SJSA1 (cell line): ENCODE measurements around the gene GEMIN5. TPM values are rescaled to one million over a fixed set of nuclear protein-coding genes. Genes with fewer than 3 reads are reported as not detected.
"Not testable (repeated sequence)": the region's sequence is repeated elsewhere in the genome, so short reads cannot be mapped to it uniquely, and the experiment has no call there.

Experiments
- DNase-seq, 2 experiments: peaks; one replicate each; pipeline ENCODE4 v3.0.0-alpha.2; 2015 to 2020; ENCODE audit warnings: low spot score in 2 of 2, low read depth in 1 of 2
- H3K27ac ChIP-seq: fragments of 250-450 bp; sonication (Bioruptor Pico); 2 replicates; pipeline ENCODE4 v1.5.1; 2020; ENCODE audit warnings: mild to moderate bottlenecking, moderate library complexity
- H3K27me3 ChIP-seq: fragments of 250-450 bp; sonication (Bioruptor Pico); replicated peaks from 2 replicates; pipeline ENCODE4 v1.5.1; 2020; ENCODE audit warnings: mild to moderate bottlenecking, moderate library complexity
- H3K36me3 ChIP-seq: fragments of 250-450 bp; sonication (Bioruptor Pico); 2 replicates; pipeline ENCODE4 v1.5.1; 2020; ENCODE audit warnings: mild to moderate bottlenecking
- H3K4me1 ChIP-seq: fragments of 250-450 bp; sonication (Bioruptor Pico); replicated peaks from 2 replicates; pipeline ENCODE4 v1.6.1; 2021; ENCODE audit warnings: mild to moderate bottlenecking
- H3K4me3 ChIP-seq: fragments of 250-450 bp; sonication (Bioruptor Pico); 2 replicates; pipeline ENCODE4 v1.5.1; 2020; ENCODE audit warnings: mild to moderate bottlenecking
- H3K9me3 ChIP-seq: fragments of 250-450 bp; sonication (Bioruptor Pico); replicated peaks from 2 replicates; pipeline ENCODE4 v1.5.1; 2020; ENCODE audit warnings: mild to moderate bottlenecking
- total RNA-seq: library from RNA; depleted of rRNA; stranded (reverse); fragments of >200 nt; shearing (Covaris generic); gene quantifications from 2 replicates; pipeline ENCODE4 v1.2.3, GENCODE V29; 2014

GEMIN5 gene
- total RNA-seq, 1 experiment from 2014 or later, result 26.7 TPM

DNA sequence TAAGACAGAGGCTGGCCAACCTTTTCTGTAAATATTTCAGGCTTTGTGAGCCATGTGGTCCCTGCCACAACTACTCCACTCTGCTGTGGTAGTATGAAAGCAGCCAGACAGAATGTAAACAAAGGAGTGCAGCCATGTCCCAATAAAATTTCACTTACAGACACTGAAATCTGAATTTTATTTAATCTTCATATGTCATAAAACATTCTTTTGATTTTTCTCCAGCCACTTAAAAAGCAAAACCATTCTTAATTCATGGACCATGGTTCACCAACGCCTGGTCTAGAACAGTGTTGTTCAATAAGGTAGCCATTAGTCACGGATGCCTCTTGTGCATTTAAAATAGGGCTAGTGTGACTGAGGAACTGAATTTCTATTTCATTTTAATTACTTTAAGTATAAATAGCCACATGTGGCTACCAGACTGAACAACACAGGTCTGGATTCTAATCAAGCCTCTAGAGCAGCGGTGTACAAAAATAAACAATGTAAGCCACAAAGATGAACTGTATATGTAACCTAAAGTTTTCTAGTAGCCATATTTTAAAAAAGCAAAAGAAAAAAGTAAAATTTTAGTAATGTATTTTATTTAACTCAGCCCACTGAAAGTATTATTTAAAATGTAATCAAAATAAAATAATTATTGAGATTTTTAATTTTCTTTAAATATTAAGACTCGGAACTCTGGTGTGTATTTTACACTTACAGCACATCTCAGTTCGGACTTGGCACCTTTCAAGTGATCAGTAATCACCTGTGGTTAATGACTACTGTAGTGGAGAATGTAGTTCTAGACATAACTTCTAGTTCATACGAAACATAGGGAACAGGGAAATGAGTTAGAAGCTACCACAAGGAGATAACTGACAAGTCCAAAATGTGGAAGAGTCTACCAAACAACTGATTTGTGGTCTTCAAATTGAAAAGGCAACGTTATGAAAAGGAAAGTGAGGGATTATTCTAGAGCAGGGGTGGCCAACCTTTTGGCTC is 14.3 kb downstream of the GEMIN5 start:
- Histone ChIP-seq H3K27ac (no peak overlapping the region), H3K4me1 (no peaks in the 10 kb centered on the region), H3K4me3 (no peak overlapping the region), H3K9me3 (no peaks in the 10 kb centered on the region), H3K36me3 (peaks cover 82% of the 10 kb centered on the region), H3K27me3 (no peaks in the 10 kb centered on the region)
- no peak for DNase-seq

DNA sequence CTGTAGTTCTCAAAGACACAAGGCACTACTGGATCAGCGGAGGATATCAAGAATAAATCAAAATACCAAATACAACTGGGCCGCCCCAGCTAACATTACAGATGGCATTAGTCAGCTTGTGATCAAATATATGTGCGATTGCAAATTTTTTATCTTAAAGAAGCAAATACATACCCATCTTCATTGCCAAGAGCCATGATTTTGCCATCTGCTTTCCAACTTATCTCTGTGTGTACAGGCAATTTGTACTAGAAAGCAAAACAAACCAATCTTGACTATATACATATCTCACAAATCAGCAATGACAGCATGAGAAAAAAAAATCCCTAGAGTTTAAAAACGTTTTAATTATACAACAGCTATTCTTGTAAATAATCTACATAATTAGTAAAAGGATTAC is 20.3 kb downstream of the GEMIN5 start:
- no peak for DNase-seq
- Histone ChIP-seq H3K4me3 (no peak overlapping the region), H3K36me3 (peaks cover 77% of the 10 kb centered on the region), H3K27ac (no peak overlapping the region), H3K9me3 (no peaks in the 10 kb centered on the region), H3K27me3 (no peaks in the 10 kb centered on the region), H3K4me1 (no peaks in the 10 kb centered on the region)

DNA sequence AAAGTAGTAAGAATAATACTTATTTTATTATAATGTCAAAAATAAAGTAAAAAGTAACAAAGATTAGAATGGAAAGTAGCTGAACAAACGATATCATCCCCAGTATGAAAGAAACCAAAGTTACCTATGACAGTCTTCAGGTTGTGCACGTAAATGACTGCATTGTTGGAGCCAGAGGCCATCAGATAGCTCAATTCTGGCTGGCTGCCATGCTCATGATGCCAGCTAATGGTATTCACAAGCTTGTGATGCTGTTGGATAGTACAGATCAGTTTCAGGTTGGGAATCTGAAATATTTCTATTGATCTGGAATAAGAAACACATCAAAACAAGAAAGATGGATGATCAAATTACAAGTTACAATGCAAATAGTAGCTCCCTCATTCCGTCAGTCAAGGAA is 21.1 kb downstream of the GEMIN5 start:
- Histone ChIP-seq H3K27me3 (no peaks in the 10 kb centered on the region), H3K4me1 (no peaks in the 10 kb centered on the region), H3K4me3 (no peak overlapping the region), H3K36me3 (peaks cover 82% of the 10 kb centered on the region), H3K9me3 (no peaks in the 10 kb centered on the region), H3K27ac (no peak overlapping the region)
- DNase-seq, result no peak

DNA sequence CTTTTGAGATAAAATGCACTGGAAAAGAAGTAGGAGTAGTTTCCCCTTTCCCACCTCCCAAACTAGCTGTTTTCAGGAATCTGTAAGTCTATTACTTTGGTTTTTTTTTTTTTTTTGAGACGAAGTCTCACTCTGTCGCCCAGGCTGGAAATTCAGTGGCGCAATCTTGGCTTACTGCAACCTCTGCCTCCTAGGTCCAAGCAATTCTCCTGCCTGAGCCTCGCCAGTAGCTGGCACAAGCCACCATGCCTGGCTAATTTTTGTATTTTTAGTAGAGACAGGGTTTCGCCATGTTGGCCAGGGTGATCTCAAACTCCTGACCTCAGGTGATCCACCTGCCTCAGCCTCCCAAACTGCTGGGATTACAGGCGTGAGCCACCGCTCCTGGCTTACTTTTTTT is 32.4 kb downstream of the GEMIN5 start:
- H3K36me3 ChIP-seq, result peaks cover 93% of the 10 kb centered on the region
- H3K27me3 ChIP-seq, H3K9me3 ChIP-seq, H3K27ac ChIP-seq, H3K4me3 ChIP-seq, DNase-seq, H3K4me1 ChIP-seq: not testable (repeated sequence)

DNA sequence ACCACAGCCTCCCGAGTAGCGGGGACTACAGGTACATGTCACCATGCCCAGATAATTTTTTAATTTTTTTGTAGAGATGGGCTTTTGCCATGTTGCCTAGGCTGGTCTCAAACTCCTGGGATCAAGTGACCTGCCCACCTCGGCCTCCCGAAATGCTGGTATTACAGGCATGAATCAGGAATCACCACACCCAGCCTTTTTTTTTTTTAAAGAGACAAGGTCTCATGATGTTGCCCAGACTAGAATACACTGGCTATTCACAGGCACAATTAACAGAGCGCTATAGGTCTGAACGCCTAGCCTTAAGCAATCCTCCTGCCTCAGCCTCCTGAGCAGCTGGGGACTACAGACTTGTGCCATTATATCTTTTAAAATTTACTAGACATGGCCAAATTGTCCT is 36.1 kb downstream of the GEMIN5 start:
- Histone ChIP-seq H3K4me3 (no peak overlapping the region), H3K4me1 (no peaks in the 10 kb centered on the region; the same call in 1 of the 2 replicates), H3K27me3 (no peaks in the 10 kb centered on the region), H3K9me3 (no peaks in the 10 kb centered on the region), H3K36me3 (peaks cover 93% of the 10 kb centered on the region), H3K27ac (no peak overlapping the region)
- no peak for DNase-seq

DNA sequence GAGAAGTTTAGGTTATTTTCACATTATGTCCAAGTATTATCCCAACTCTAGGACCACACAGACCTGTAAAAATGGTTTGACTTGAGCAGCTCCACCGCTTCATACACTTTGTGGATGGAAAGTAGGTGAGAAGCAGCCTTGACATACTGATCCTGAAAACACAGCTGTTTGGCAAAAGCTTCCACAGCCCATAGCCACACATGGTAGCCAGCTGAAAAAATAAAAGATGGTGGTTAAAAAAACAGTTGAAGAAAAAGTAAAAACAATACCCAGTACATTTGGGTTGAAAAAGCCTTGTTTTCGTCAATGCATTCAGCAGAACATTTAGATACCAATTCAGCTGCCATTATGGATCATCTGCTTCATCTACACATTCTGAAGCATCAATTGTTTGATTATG is 36.7 kb downstream of the GEMIN5 start:
- Histone ChIP-seq H3K27me3 (no peaks in the 10 kb centered on the region), H3K27ac (no peak overlapping the region), H3K4me1 (no peaks in the 10 kb centered on the region; the same call in 1 of the 2 replicates), H3K4me3 (no peak overlapping the region), H3K9me3 (no peaks in the 10 kb centered on the region), H3K36me3 (peaks cover 95% of the 10 kb centered on the region)
- DNase-seq, result no peak

DNA sequence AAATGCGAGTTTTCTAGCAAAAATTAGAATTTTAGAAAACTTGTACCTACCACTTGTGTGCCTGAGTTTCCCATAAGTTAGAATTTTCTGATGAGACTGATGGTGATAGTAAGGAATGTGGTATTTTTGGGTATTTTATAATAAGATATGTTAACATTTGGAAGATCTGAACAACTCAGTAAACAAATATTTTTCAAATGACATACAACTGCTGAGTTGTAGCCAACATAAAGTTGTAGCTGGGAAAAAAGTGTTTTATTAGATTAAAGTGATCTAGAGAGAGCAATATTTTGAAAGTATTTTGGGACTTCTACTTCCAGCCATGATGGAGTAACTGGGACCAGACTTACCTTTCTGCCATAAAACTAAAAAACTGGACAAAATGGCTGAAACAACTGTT is 37.9 kb downstream of the GEMIN5 start:
- Histone ChIP-seq H3K36me3 (peaks cover 98% of the 10 kb centered on the region), H3K27ac (no peak overlapping the region), H3K4me3 (no peak overlapping the region), H3K4me1 (no peaks in the 10 kb centered on the region; the same call in 1 of the 2 replicates), H3K9me3 (no peaks in the 10 kb centered on the region), H3K27me3 (no peaks in the 10 kb centered on the region)
- DNase-seq, result no peak

DNA sequence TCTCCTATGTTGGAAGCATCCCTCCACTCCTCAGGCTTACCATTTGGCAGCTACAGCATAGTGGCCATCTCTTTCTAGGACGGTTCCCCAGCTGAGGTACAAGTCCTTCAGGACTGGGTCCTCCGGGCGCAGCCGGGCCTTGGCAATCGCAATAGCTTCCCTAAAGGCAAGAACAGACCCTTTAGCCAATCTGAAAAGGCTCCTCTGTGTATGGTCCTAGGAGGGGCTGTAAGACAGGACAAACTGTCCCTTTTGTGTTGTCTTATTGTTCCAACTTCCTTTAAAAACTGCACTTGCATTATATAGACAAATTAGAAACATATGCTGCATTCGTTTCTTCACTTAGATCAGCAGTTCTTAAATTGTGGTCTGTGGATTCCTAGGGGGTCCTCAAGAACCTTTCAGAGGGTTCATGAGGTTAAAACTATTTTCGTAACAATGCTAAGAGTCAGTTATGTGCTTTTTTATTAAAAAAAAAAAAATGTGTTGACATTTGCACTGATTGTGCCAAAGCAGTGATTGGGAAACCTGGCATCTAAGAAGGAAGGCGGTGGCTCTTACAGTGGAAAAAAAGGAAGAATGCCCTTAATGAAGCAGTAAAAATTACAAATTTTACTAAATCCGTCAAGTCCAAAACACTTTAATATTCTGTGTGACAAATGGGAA is 38.7 kb downstream of the GEMIN5 start:
- H3K36me3 ChIP-seq, result peaks cover 93% of the 10 kb centered on the region
- no peaks in the 10 kb centered on the region for H3K9me3 ChIP-seq
- no peaks in the 10 kb centered on the region for H3K27me3 ChIP-seq
- H3K4me1 ChIP-seq, result no peaks in the 10 kb centered on the region; the same call in 1 of the 2 replicates
- H3K4me3 ChIP-seq, result no peak overlapping the region
- DNase-seq, result no peak
- H3K27ac ChIP-seq, result no peak overlapping the region

DNA sequence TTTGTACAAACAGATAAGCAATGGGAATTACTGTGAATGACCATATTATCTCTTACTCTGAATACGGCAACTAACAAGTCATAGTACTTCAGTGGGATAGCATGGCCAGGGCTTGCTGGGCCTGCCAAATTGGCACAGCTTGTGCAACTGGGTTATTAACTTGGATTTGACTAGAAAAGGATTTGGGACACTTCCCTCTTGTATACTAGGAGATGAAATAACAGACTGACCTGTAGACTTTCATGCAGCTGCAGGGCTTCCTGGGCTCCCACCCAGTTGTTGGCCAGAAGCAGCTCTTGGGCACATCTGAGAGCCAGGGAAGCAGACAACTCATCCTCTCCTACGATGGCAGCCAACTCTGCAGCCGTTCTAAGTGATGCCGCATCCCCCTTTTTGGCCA is 39.8 kb downstream of the GEMIN5 start:
- Histone ChIP-seq H3K4me3 (no peak overlapping the region), H3K27ac (no peak overlapping the region), H3K36me3 (peaks cover 94% of the 10 kb centered on the region), H3K4me1 (no peaks in the 10 kb centered on the region; the same call in 1 of the 2 replicates), H3K9me3 (no peaks in the 10 kb centered on the region), H3K27me3 (no peaks in the 10 kb centered on the region)
- DNase-seq, result no peak

DNA sequence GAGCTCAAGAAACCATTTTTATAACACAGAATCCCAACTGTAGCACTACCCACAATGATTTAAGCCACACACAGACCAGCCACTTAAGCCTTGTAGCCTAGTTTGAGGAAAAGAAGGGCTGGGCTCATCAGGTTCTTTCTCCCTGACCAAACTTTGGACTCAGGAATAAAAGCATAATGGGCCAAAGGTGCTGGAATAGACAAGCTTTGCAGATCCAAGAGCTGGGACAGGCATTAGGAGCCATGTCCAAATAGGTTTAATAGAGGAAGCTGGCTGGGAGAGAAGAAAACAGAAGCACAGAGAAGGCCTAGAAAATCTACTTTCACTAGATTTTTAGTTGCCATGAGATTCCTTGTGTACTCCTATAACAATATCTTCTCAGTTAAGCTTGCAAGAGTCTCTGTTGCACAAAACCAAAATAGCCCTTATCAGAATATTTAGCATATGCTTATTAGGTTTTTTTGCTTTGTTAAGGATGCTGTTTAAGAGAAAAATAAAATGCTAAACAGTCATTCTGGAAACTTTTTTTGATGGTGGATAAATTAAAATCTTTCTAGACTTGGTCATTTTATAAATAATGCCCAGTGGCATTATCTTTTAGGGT is 41.3 kb downstream of the GEMIN5 start:
- no peak for DNase-seq
- H3K36me3 ChIP-seq, result peaks cover 91% of the 10 kb centered on the region
- H3K27ac ChIP-seq, result no peak overlapping the region
- no peaks in the 10 kb centered on the region for H3K9me3 ChIP-seq
- H3K27me3 ChIP-seq, result no peaks in the 10 kb centered on the region
- H3K4me3 ChIP-seq, result no peak overlapping the region
- H3K4me1 ChIP-seq, result no peaks in the 10 kb centered on the region; the same call in 1 of the 2 replicates

DNA sequence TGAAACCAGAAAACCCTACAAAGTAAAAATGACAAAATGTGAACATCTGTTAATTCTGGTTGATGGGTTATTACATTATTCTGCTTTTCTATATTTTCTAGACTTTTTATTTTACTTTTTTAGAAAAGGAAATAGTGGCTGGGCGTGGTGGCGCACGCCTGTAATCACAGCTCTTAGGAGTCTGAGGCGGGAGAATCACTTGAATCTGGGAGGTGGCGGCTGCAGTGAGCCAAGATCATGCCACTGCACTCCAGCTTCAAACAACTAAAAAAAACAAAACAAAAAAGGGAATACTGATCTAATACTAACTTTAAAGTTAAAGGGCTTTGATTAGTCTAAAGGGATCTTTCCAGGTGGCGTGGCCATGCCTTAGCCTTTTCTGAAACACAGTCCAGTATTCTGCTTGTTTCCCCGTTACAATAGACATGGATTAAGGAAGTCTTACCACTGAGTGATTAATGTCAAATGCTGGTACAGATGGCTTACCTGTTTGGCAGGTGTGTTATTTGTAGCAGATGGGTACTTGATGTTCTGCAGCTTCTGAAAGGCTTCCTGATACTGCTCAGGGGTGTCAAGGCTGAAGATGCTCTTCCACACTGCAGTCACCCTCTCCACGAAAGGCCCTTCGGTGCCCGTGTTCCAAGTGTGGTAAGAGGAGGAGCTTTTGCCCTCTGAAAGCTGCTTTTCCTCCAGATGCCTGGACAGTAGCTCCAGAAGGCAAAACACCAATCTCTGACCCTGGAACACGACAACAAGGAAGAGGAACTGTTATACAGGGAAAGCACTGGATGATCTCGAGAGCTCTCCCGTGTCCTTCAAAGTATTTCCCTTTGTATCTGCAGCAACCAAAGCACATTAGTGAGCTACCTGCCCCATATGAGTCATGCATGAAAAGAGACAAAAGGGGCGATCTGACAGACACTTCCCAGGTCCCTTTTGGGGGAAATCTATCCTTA is 42.1 kb downstream of the GEMIN5 start:
- H3K4me3 ChIP-seq, result no peak overlapping the region
- peaks cover 90% of the 10 kb centered on the region for H3K36me3 ChIP-seq
- H3K27me3 ChIP-seq, result no peaks in the 10 kb centered on the region
- H3K4me1 ChIP-seq, result no peaks in the 10 kb centered on the region; the same call in 1 of the 2 replicates
- H3K27ac ChIP-seq, result no peak overlapping the region
- no peaks in the 10 kb centered on the region for H3K9me3 ChIP-seq
- DNase-seq, result peak in 1 of 2 experiments; percentile 32

DNA sequence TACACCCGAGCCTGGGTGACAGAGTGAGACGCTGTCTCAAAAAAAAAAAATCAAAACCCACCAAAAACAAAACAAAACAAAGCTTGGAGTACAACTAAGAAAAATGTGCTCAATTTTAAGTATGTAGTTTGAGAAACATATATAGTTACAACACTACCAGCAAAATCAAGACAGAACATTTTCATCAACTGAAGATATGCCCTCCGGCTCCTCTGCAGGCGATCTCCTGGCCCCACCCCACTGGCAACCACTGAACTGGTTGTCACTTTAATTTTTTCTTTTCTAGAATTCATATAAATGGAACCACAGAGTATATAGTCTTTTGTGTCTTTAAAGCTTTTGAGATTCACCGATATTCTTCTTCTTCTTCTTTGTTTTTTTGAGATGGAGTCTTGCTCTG is 44.6 kb downstream of the GEMIN5 start:
- H3K9me3 ChIP-seq, result no peaks in the 10 kb centered on the region
- H3K27ac ChIP-seq, result no peak overlapping the region
- H3K4me3 ChIP-seq, result no peak overlapping the region
- peaks cover 88% of the 10 kb centered on the region for H3K36me3 ChIP-seq
- no peak for DNase-seq
- H3K4me1 ChIP-seq, result no peaks in the 10 kb centered on the region
- H3K27me3 ChIP-seq, result no peaks in the 10 kb centered on the region

DNA sequence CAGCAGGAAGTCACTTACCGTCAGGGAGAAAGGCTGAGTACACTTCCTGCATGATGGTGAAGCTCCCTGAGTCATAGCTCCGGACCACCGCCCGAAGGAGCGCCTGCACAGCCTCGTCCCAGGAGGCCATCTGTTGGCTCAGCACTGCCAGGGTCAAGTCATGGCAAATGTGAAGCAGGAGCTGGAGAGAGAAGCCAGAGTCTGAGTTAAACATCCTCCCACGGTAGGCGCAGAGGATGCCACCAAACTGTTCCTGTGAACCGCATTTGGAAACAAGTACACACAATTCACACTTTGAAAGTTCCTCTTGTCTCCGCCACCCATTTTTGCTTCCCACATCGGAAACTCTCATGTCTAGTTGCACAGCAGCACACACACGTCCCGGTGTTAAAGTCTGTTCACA is 45.6 kb downstream of the GEMIN5 start:
- no peak overlapping the region for H3K27ac ChIP-seq
- H3K4me1 ChIP-seq, result no peaks in the 10 kb centered on the region
- no peaks in the 10 kb centered on the region for H3K27me3 ChIP-seq
- no peak for DNase-seq
- no peaks in the 10 kb centered on the region for H3K9me3 ChIP-seq
- no peak overlapping the region for H3K4me3 ChIP-seq
- peaks cover 88% of the 10 kb centered on the region for H3K36me3 ChIP-seq
